ENCODE measurements around the gene MMP28. TPM values are rescaled to one million over a fixed set of nuclear protein-coding genes. Genes with fewer than 3 reads are reported as not detected.
"Not testable (repeated sequence)": the region's sequence is repeated elsewhere in the genome, so short reads cannot be mapped to it uniquely, and the experiment has no call there.

MMP28 gene
- total and polyA plus RNA-seq, 11 donors: 0.83 to 10.2 (median 2.5) TPM

DNA sequence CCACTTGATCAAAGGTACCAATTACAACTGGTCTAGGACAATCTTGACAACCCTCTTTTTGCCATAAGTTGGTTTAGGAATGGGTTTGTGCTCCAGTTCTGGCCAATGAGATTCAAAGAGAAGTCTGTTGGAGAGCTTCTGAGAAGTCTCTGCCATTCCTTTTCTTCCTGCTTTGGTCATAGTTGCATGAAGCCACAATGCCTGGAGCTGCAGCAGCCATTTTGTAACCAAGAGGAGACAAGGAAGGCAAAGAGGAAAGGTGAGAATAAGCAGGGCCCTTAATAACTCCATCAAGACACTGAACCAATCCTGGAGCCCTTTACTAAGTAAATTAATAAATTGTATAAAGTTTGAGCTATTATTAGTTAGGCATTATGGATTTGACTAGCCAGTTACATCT, 38.2 kb downstream of the MMP28 start:
- Histone ChIP-seq H3K27ac (no peak overlapping the region), H3K27me3 (no peaks in the 10 kb centered on the region), H3K36me3 (no peaks in the 10 kb centered on the region), H3K4me3 (no peak overlapping the region), H3K9me3 (no peaks in the 10 kb centered on the region), H3K4me1 (peaks cover 0 to 10% (median 0%) of the 10 kb centered on the region in 12 donors)
- TF ChIP-seq, protein P1, sequence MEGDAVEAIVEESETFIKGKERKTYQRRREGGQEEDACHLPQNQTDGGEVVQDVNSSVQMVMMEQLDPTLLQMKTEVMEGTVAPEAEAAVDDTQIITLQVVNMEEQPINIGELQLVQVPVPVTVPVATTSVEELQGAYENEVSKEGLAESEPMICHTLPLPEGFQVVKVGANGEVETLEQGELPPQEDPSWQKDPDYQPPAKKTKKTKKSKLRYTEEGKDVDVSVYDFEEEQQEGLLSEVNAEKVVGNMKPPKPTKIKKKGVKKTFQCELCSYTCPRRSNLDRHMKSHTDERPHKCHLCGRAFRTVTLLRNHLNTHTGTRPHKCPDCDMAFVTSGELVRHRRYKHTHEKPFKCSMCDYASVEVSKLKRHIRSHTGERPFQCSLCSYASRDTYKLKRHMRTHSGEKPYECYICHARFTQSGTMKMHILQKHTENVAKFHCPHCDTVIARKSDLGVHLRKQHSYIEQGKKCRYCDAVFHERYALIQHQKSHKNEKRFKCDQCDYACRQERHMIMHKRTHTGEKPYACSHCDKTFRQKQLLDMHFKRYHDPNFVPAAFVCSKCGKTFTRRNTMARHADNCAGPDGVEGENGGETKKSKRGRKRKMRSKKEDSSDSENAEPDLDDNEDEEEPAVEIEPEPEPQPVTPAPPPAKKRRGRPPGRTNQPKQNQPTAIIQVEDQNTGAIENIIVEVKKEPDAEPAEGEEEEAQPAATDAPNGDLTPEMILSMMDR (IDR thresholded peaks at IDR 0.05): no peak
- no peak for TF ChIP-seq POLR2A (IDR thresholded peaks at IDR 0.05)
- no peak for DNase-seq
- ATAC-seq: no peak
- intact Hi-C loops (cut with DNase I): no loop called here

DNA sequence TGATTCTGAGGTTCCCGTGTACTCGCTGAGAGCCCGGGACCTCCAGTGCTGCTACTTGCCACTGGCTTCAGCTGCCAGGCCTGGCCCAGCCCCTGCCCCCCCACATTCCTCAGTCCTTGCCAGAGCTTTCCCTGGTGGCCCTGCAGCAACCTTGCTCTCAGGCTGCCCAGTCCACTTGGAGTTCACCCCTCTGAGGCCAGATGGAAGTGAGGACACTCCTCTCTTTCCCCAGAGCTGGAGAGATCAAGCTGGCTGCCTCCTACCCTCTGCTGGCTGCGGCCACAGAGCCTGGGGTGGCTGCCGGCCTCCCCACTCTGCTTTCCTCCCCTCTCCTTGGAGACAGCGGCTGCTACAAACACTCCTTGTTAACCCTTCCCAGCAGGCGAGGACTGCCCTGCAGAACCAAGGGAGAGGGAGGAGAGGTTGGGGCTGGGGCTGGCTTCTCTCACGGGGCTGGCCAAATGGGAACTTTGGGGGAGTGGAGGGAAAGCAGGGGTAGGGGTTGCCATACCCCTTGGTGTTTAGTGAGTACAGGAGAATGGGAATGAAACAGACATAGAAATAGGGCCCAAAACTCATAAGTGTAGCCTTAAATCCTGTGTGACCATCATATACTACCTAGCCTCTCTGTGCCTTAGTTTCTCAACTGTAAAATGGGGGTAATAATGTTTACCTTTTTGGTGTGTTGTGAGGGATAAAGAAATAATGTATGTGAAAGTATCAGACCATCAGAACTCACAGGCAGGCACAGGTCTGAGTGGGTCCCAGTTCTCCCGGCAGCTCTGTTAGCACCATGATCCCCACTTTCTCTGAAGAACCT, 42.3 kb downstream of the MMP28 start, which contains the start of gene GAS2L2:
Gene GAS2L2, minus strand, starts transcription at position 295 of the 820 bp plus-strand sequence. CDS start 389 bp downstream, outside the sequence.
- Histone ChIP-seq H3K36me3 (no peaks in the 10 kb centered on the region), H3K4me1 (peaks cover 0 to 16% (median 5%) of the 10 kb centered on the region in 12 donors), H3K27me3 (peaks cover 0 to 28% (median 15%) of the 10 kb centered on the region in 9 donors), H3K9me3 (no peaks in the 10 kb centered on the region), H3K4me3 (no peak within 1 kb of the TSS), H3K27ac (no peak within 1 kb of the TSS)
- DNase-seq: peak in 1 of 5 donors; percentile 35
- TF ChIP-seq, protein P1 (IDR thresholded peaks at IDR 0.05): no peak
- TF ChIP-seq POLR2A (IDR thresholded peaks at IDR 0.05): no peak
- ATAC-seq: peak; percentile 33 to 47 (median 40)
- WGBS, 4 donors: 35 to 50% (median 46%) methylated on average over 9 of the region's 9 CpGs
- intact Hi-C loops (cut with DNase I): no loop called here

DNA sequence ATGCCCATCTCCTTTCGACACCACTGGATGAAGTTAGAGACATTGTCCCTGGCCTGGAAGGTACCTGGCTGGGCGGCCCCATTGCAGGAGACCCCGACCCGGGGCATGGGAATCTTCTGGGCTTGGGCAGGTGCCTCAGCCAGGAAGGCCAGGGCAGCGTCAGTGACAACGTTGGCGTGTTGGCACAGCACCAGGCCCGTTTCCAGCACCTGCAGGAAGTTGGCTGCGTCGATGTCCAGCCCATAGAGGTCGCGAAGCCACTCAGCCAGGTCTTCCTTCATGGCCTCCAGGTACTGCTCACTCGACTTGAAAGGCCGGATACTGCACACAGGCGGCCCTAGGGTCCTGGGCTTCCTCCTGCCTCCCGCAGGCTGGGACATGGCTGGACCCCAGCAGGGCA, 43.0 kb downstream of the MMP28 start:
- no peak overlapping the region for H3K4me3 ChIP-seq
- ATAC-seq (peak in 1 of 4 donors; percentile 9), DNase-seq (no peak)
- H3K36me3 ChIP-seq: no peaks in the 10 kb centered on the region
- H3K4me1 ChIP-seq: peaks cover 0 to 16% (median 5%) of the 10 kb centered on the region in 12 donors
- intact Hi-C loops (cut with DNase I): no loop called here
- no peak for TF ChIP-seq POLR2A (IDR thresholded peaks at IDR 0.05)
- TF ChIP-seq, protein P1 (IDR thresholded peaks at IDR 0.05): no peak
- peaks cover 0 to 34% (median 20%) of the 10 kb centered on the region in 9 donors for H3K27me3 ChIP-seq
- 41 to 52% (median 50%) methylated on average over 5 to 16 of the region's 16 CpGs for WGBS, 4 donors
- no peaks in the 10 kb centered on the region for H3K9me3 ChIP-seq
- no peak overlapping the region for H3K27ac ChIP-seq

DNA sequence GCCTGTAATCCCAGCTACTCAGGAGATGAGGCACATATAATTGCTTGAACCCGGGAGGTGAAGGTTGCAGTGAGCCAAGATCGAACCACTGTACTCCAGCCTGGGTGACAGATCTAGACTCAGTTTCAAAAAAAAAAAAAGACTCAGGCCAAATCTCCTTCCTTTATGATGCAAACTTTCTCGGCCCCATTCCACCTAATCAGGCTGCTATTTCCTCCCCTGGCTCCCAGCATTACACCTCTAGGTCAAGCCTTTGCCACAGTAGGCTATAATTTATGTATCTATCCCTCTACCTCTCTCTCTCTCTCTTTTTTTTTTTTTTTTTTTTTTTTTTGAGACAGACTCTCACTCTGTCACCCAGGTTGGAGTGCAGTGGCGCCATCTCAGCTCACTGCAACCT, 43.9 kb downstream of the MMP28 start:
- 72 to 84% (median 75%) methylated on average over 4 of the region's 4 CpGs for WGBS, 4 donors
- H3K9me3 ChIP-seq; DNase-seq; H3K27ac ChIP-seq; H3K36me3 ChIP-seq; H3K4me3 ChIP-seq; ATAC-seq; intact Hi-C loops (cut with DNase I): not testable (repeated sequence)
- H3K4me1 ChIP-seq: peaks cover 0 to 16% (median 5%) of the 10 kb centered on the region in 12 donors
- H3K27me3 ChIP-seq: peaks cover 0 to 37% (median 20%) of the 10 kb centered on the region in 9 donors
